Measurements from ENCODE around the gene SLC30A7.

The SLC30A7 gene

GRCh38 chr1:101026430-101026788 lies 130.5 kb downstream of the SLC30A7 start:
- H3K4me2 ChIP-seq (ENCODE audit: low read length, poor library complexity, severe bottlenecking): peak overlapping the region; percentile 89
- no peak overlapping the region for H4K8ac ChIP-seq (ENCODE audit: low read length)
- no peak overlapping the region for H3K14ac ChIP-seq (ENCODE audit: low read length in 2 of 2)
- peak overlapping the region; percentile 77 to 86 for H3K4me3 ChIP-seq (ENCODE audit: insufficient read depth in 1 of 2, low read depth in 1 of 2, low read length in 2 of 2)
- no peaks in the 10 kb centered on the region for H3K9me3 ChIP-seq (ENCODE audit: control insufficient read depth, low read length)
- H2BK5ac ChIP-seq (ENCODE audit: low read depth, low read length, poor library complexity, severe bottlenecking): no peak overlapping the region
- peaks cover 3% of the 10 kb centered on the region for H3K4me1 ChIP-seq (ENCODE audit: control insufficient read depth, insufficient read depth, low read depth, low read length)
- H3K27ac ChIP-seq (ENCODE audit: low read length, poor library complexity, severe bottlenecking): peak overlapping the region; percentile 86
- H3K9ac ChIP-seq (ENCODE audit: low read length): peak overlapping the region; percentile 89
- WGBS: 53% methylated on average over 5 of the region's 5 CpGs
- H3K79me1 ChIP-seq (replicated peaks; ENCODE audit: low read length, poor library complexity, severe bottlenecking): peaks cover 21% of the 10 kb centered on the region
- H3K27me3 ChIP-seq (ENCODE audit: control insufficient read depth in 1 of 2, insufficient read depth in 1 of 2, low read length in 2 of 2): no peaks in the 10 kb centered on the region
- no peak overlapping the region for H2BK120ac ChIP-seq (ENCODE audit: low read depth, low read length)
- peak overlapping the region in 1 of 2 experiments; percentile 75 for H3K18ac ChIP-seq (ENCODE audit: low read depth in 1 of 2, low read length in 2 of 2)
- no peak overlapping the region for H2BK12ac ChIP-seq (ENCODE audit: low read length in 2 of 2)
- no peak for DNase-seq
- no peak overlapping the region for H2AFZ ChIP-seq (ENCODE audit: low read depth, low read length)
- no peak overlapping the region for H3K23ac ChIP-seq (ENCODE audit: low read length in 2 of 2)
- H2AK5ac ChIP-seq (ENCODE audit: low read length, severe bottlenecking): peak overlapping the region; percentile 53
- H3K36me3 ChIP-seq (ENCODE audit: control insufficient read depth in 1 of 2, insufficient read depth in 2 of 2, low read depth in 1 of 2, low read length in 2 of 2): peaks cover 0 to 1% of the 10 kb centered on the region in 2 experiments
- no peak overlapping the region for H2BK15ac ChIP-seq (ENCODE audit: low read depth, poor library complexity, severe bottlenecking)
- no peak overlapping the region for H4K91ac ChIP-seq (ENCODE audit: low read length)
- H3K4ac ChIP-seq (ENCODE audit: low read depth in 1 of 2, low read length in 2 of 2): no peak overlapping the region

GRCh38 chr1:101027194-101027772 lies 131.4 kb downstream of the SLC30A7 start:
- WGBS: 97% methylated on average over 4 of the region's 6 CpGs
- Histone ChIP-seq H3K4ac (ENCODE audit: low read depth in 1 of 2, low read length in 2 of 2) (no peak overlapping the region), H3K4me3 (ENCODE audit: insufficient read depth in 1 of 2, low read depth in 1 of 2, low read length in 2 of 2) (no peak overlapping the region), H3K9ac (ENCODE audit: low read length) (no peak overlapping the region), H2AK5ac (ENCODE audit: low read length, severe bottlenecking) (no peak overlapping the region), H2BK12ac (ENCODE audit: low read length in 2 of 2) (no peak overlapping the region), H3K14ac (ENCODE audit: low read length in 2 of 2) (no peak overlapping the region), H3K4me1 (ENCODE audit: control insufficient read depth, insufficient read depth, low read depth, low read length) (peaks cover 3% of the 10 kb centered on the region), H2BK5ac (ENCODE audit: low read depth, low read length, poor library complexity, severe bottlenecking) (no peak overlapping the region), H3K4me2 (ENCODE audit: low read length, poor library complexity, severe bottlenecking) (no peak overlapping the region), H3K18ac (ENCODE audit: low read depth in 1 of 2, low read length in 2 of 2) (no peak overlapping the region), H3K36me3 (ENCODE audit: control insufficient read depth in 1 of 2, insufficient read depth in 2 of 2, low read depth in 1 of 2, low read length in 2 of 2) (no peaks in the 10 kb centered on the region), H2AFZ (ENCODE audit: low read depth, low read length) (no peak overlapping the region), H3K79me1 (replicated peaks; ENCODE audit: low read length, poor library complexity, severe bottlenecking) (peaks cover 21% of the 10 kb centered on the region), H3K27me3 (ENCODE audit: control insufficient read depth in 1 of 2, insufficient read depth in 1 of 2, low read length in 2 of 2) (no peaks in the 10 kb centered on the region), H3K23ac (ENCODE audit: low read length in 2 of 2) (no peak overlapping the region), H2BK15ac (ENCODE audit: low read depth, poor library complexity, severe bottlenecking) (no peak overlapping the region), H4K91ac (ENCODE audit: low read length) (no peak overlapping the region), H3K9me3 (ENCODE audit: control insufficient read depth, low read length) (no peaks in the 10 kb centered on the region), H4K8ac (ENCODE audit: low read length) (no peak overlapping the region), H3K27ac (ENCODE audit: low read length, poor library complexity, severe bottlenecking) (no peak overlapping the region), H2BK120ac (ENCODE audit: low read depth, low read length) (no peak overlapping the region)
- DNase-seq: no peak

GRCh38 chr1:101028466-101028865 lies 132.6 kb downstream of the SLC30A7 start:
- no peak overlapping the region for H2BK5ac ChIP-seq (ENCODE audit: low read depth, low read length, poor library complexity, severe bottlenecking)
- H3K9me3 ChIP-seq (ENCODE audit: control insufficient read depth, low read length): no peaks in the 10 kb centered on the region
- no peak overlapping the region for H2AFZ ChIP-seq (ENCODE audit: low read depth, low read length)
- H3K18ac ChIP-seq (ENCODE audit: low read depth in 1 of 2, low read length in 2 of 2): no peak overlapping the region
- H2BK12ac ChIP-seq (ENCODE audit: low read length in 2 of 2): no peak overlapping the region
- no peaks in the 10 kb centered on the region for H3K27me3 ChIP-seq (ENCODE audit: control insufficient read depth in 1 of 2, insufficient read depth in 1 of 2, low read length in 2 of 2)
- no peak overlapping the region for H4K91ac ChIP-seq (ENCODE audit: low read length)
- no peak overlapping the region for H3K23ac ChIP-seq (ENCODE audit: low read length in 2 of 2)
- peaks cover 22% of the 10 kb centered on the region for H3K79me1 ChIP-seq (replicated peaks; ENCODE audit: low read length, poor library complexity, severe bottlenecking)
- no peak overlapping the region for H2AK5ac ChIP-seq (ENCODE audit: low read length, severe bottlenecking)
- H3K4me2 ChIP-seq (ENCODE audit: low read length, poor library complexity, severe bottlenecking): no peak overlapping the region
- H3K36me3 ChIP-seq (ENCODE audit: control insufficient read depth in 1 of 2, insufficient read depth in 2 of 2, low read depth in 1 of 2, low read length in 2 of 2): no peaks in the 10 kb centered on the region
- no peak overlapping the region for H3K27ac ChIP-seq (ENCODE audit: low read length, poor library complexity, severe bottlenecking)
- no peak for DNase-seq
- H3K4me3 ChIP-seq (ENCODE audit: insufficient read depth in 1 of 2, low read depth in 1 of 2, low read length in 2 of 2): no peak overlapping the region
- H2BK120ac ChIP-seq (ENCODE audit: low read depth, low read length): no peak overlapping the region
- no peak overlapping the region for H3K14ac ChIP-seq (ENCODE audit: low read length in 2 of 2)
- no peak overlapping the region for H2BK15ac ChIP-seq (ENCODE audit: low read depth, poor library complexity, severe bottlenecking)
- H3K9ac ChIP-seq (ENCODE audit: low read length): no peak overlapping the region
- H3K4ac ChIP-seq (ENCODE audit: low read depth in 1 of 2, low read length in 2 of 2): no peak overlapping the region
- WGBS: no CpG with 5 or more reads among the region's 2 CpGs
- H3K4me1 ChIP-seq (ENCODE audit: control insufficient read depth, insufficient read depth, low read depth, low read length): peaks cover 3% of the 10 kb centered on the region
- no peak overlapping the region for H4K8ac ChIP-seq (ENCODE audit: low read length)

- Histone ChIP-seq H2BK12ac (ENCODE audit: low read length in 2 of 2) (no peak overlapping the region), H3K4me1 (ENCODE audit: control insufficient read depth, insufficient read depth, low read depth, low read length) (peaks cover under 1% of the 10 kb centered on the region), H3K4me3 (ENCODE audit: insufficient read depth in 1 of 2, low read depth in 1 of 2, low read length in 2 of 2) (no peak overlapping the region), H3K4me2 (ENCODE audit: low read length, poor library complexity, severe bottlenecking) (no peak overlapping the region), H2BK5ac (ENCODE audit: low read depth, low read length, poor library complexity, severe bottlenecking) (no peak overlapping the region), H3K18ac (ENCODE audit: low read depth in 1 of 2, low read length in 2 of 2) (no peak overlapping the region), H2BK15ac (ENCODE audit: low read depth, poor library complexity, severe bottlenecking) (no peak overlapping the region), H2AFZ (ENCODE audit: low read depth, low read length) (no peak overlapping the region), H3K14ac (ENCODE audit: low read length in 2 of 2) (no peak overlapping the region), H3K27me3 (ENCODE audit: control insufficient read depth in 1 of 2, insufficient read depth in 1 of 2, low read length in 2 of 2) (no peaks in the 10 kb centered on the region), H3K79me1 (replicated peaks; ENCODE audit: low read length, poor library complexity, severe bottlenecking) (peaks cover 19% of the 10 kb centered on the region), H3K9ac (ENCODE audit: low read length) (no peak overlapping the region), H3K36me3 (ENCODE audit: control insufficient read depth in 1 of 2, insufficient read depth in 2 of 2, low read depth in 1 of 2, low read length in 2 of 2) (no peaks in the 10 kb centered on the region), H2BK120ac (ENCODE audit: low read depth, low read length) (no peak overlapping the region), H3K4ac (ENCODE audit: low read depth in 1 of 2, low read length in 2 of 2) (no peak overlapping the region), H4K91ac (ENCODE audit: low read length) (no peak overlapping the region), H3K27ac (ENCODE audit: low read length, poor library complexity, severe bottlenecking) (no peak overlapping the region), H2AK5ac (ENCODE audit: low read length, severe bottlenecking) (no peak overlapping the region), H3K23ac (ENCODE audit: low read length in 2 of 2) (no peak overlapping the region), H3K9me3 (ENCODE audit: control insufficient read depth, low read length) (no peaks in the 10 kb centered on the region), H4K8ac (ENCODE audit: low read length) (no peak overlapping the region)
- no CpG with 5 or more reads among the region's 1 CpG for WGBS
- DNase-seq: no peak
These were observed 133.3 kb downstream of the SLC30A7 start for GRCh38 chr1:101029184-101029583.

Data from mesenchymal stem cell (in vitro differentiated cells and primary cell).